GM12891 (cell line): ENCODE measurements around the gene ACP5.

Experiments
- DNase-seq: peaks from one replicate; pipeline ENCODE4 v3.0.0; 2011; ENCODE audit warnings: low spot score; ENCODE audit not compliant: insufficient read length
- FAIRE-seq: peaks from 2 replicates; lab custom pipeline; 2011; peaks lifted over from hg19 to GRCh38; lab: Jason Lieb, UNC
- PAX5 ChIP-seq: IDR thresholded peaks from 2 replicates; pipeline ENCODE4 v1.6.1; 2011; ENCODE audit warnings: low read length, moderate library complexity, mild to moderate bottlenecking; ENCODE audit not compliant: insufficient read depth, severe bottlenecking
- POLR2A ChIP-seq: IDR thresholded peaks from 2 replicates; pipeline ENCODE4 v1.6.1; 2011; ENCODE audit warnings: low read depth, low read length, control low read depth
- SPI1 ChIP-seq: IDR thresholded peaks from 2 replicates; pipeline ENCODE4 v1.6.1; 2011; ENCODE audit warnings: low read depth, low read length, control low read depth
- TAF1 ChIP-seq: IDR thresholded peaks from 2 replicates; pipeline ENCODE4 v1.6.1; 2011; ENCODE audit warnings: low read depth, low read length, control low read depth

ACP5 gene

GRCh38 chr19:11528551-11529341 lies 48.7 kb downstream of the ACP5 start, which contains the start of gene ECSIT:
ECSIT (minus strand) TSS chr19:11529134; CDS start chr19:11519170, 9,964 bp downstream.
- peak; percentile 95 for DNase-seq
- FAIRE-seq = peak; percentile 92
- peak; percentile 38; the same call in 1 of the 2 replicates for TF ChIP-seq POLR2A
- TF ChIP-seq SPI1 = no peak
- peak; percentile 7 for TF ChIP-seq PAX5
- peak; percentile 52; the same call in 1 of the 2 replicates for TF ChIP-seq TAF1
